Measurements from ENCODE around the gene CLEC1B.

- TF ChIP-seq CTCF (conservative IDR thresholded peaks at IDR 0.05; ENCODE audit: low read length) (no peak), EZH2phosphoT487 (IDR thresholded peaks at IDR 0.05; ENCODE audit: borderline replicate concordance) (no peak)
Measured at GRCh38 chr12:9960590-9960989, 38.3 kb downstream of the CLEC1B start.
